ENCODE results near the gene PLP1. TPM values are rescaled to one million over a fixed set of nuclear protein-coding genes. Genes with fewer than 3 reads are reported as not detected.
"Not testable (repeated sequence)": the region's sequence is repeated elsewhere in the genome, so short reads cannot be mapped to it uniquely, and the experiment has no call there.

The PLP1 gene
- total RNA-seq, 1 donor from 2014 or later, result not detected

- DNase-seq (ENCODE audit: low read depth, low spot score), result no peak
These were observed 3.9 kb downstream of the PLP1 start for GRCh38 chrX:103780336-103781061.

GRCh38 chrX:103781062-103781402, 4.4 kb downstream of the PLP1 start:
- no peak for DNase-seq (ENCODE audit: low read depth, low spot score)

GRCh38 chrX:103781706-103782105, 5.1 kb downstream of the PLP1 start:
- no peak for DNase-seq (ENCODE audit: low read depth, low spot score)

- DNase-seq (ENCODE audit: low read depth, low spot score), result no peak
These were observed 6.0 kb downstream of the PLP1 start for GRCh38 chrX:103782640-103783039.

- DNase-seq (ENCODE audit: low read depth, low spot score), result no peak
These were observed 6.6 kb downstream of the PLP1 start for GRCh38 chrX:103783196-103783595.

- no peak for DNase-seq (ENCODE audit: low read depth, low spot score)
These were observed 7.3 kb downstream of the PLP1 start for GRCh38 chrX:103783971-103784370.

- no peak for DNase-seq (ENCODE audit: low read depth, low spot score)
These were observed 12.4 kb downstream of the PLP1 start for GRCh38 chrX:103789004-103789403.

GRCh38 chrX:103791228-103791627, 14.6 kb downstream of the PLP1 start:
- DNase-seq (ENCODE audit: low read depth, low spot score), result no peak

GRCh38 chrX:103791826-103792485, 15.3 kb downstream of the PLP1 start:
- DNase-seq (ENCODE audit: low read depth, low spot score), result no peak

GRCh38 chrX:103792916-103793544, 16.4 kb downstream of the PLP1 start:
- no peak for DNase-seq (ENCODE audit: low read depth, low spot score)

GRCh38 chrX:103793545-103793940, 16.9 kb downstream of the PLP1 start:
- DNase-seq (ENCODE audit: low read depth, low spot score), result no peak

- no peak for DNase-seq (ENCODE audit: low read depth, low spot score)
These were observed 17.5 kb downstream of the PLP1 start for GRCh38 chrX:103794119-103794518.

GRCh38 chrX:103797691-103798090, 21.1 kb downstream of the PLP1 start:
- no peak for DNase-seq (ENCODE audit: low read depth, low spot score)

- DNase-seq (ENCODE audit: low read depth, low spot score), result no peak
These were observed 23.7 kb downstream of the PLP1 start for GRCh38 chrX:103800318-103800717.

- DNase-seq (ENCODE audit: low read depth, low spot score), result no peak
These were observed 29.2 kb downstream of the PLP1 start for GRCh38 chrX:103805860-103806259.

GRCh38 chrX:103806862-103807474, 30.3 kb downstream of the PLP1 start:
- DNase-seq (ENCODE audit: low read depth, low spot score), result no peak

- DNase-seq (ENCODE audit: low read depth, low spot score), result no peak
These were observed 35.2 kb downstream of the PLP1 start for GRCh38 chrX:103811858-103812257.

- not testable (repeated sequence) for DNase-seq (ENCODE audit: low read depth, low spot score)
These were observed 40.5 kb downstream of the PLP1 start for GRCh38 chrX:103817101-103817500.

- DNase-seq (ENCODE audit: low read depth, low spot score), result no peak
These were observed 40.9 kb downstream of the PLP1 start for GRCh38 chrX:103817502-103817901.

GRCh38 chrX:103818842-103819619, 42.4 kb downstream of the PLP1 start:
- no peak for DNase-seq (ENCODE audit: low read depth, low spot score)

- DNase-seq (ENCODE audit: low read depth, low spot score), result not testable (repeated sequence)
These were observed 44.2 kb downstream of the PLP1 start for GRCh38 chrX:103820802-103821201.

GRCh38 chrX:103823591-103823990, 47.0 kb downstream of the PLP1 start:
- no peak for DNase-seq (ENCODE audit: low read depth, low spot score)

Data from pulmonary artery endothelial cell (primary cell).